OCI-M1 (cell line): ENCODE data around the gene SLC1A7.

Experiments
- DNase-seq: peaks from one replicate; lab custom pipeline; 2025; lab: John Stamatoyannopoulos, UW

SLC1A7 gene

GRCh38 chr1:53091841-53092645 lies 50.4 kb downstream of the SLC1A7 start:
- no peak for DNase-seq

GRCh38 chr1:53090227-53091147 lies 52.0 kb downstream of the SLC1A7 start:
- DNase-seq, result no peak

- no peak for DNase-seq
Observed at GRCh38 chr1:53089478-53090226, 52.8 kb downstream of the SLC1A7 start.

GRCh38 chr1:53088616-53089300 lies 53.7 kb downstream of the SLC1A7 start:
- DNase-seq, result no peak

GRCh38 chr1:53087332-53088285 lies 54.8 kb downstream of the SLC1A7 start:
- DNase-seq, result no peak

GRCh38 chr1:53086491-53087070 lies 55.9 kb downstream of the SLC1A7 start:
- DNase-seq, result no peak

- no peak for DNase-seq
Observed at GRCh38 chr1:53085405-53085804, 57.0 kb downstream of the SLC1A7 start.

GRCh38 chr1:53084589-53084971 lies 57.9 kb downstream of the SLC1A7 start:
- no peak for DNase-seq

GRCh38 chr1:53083636-53084588 lies 58.5 kb downstream of the SLC1A7 start:
- DNase-seq, result no peak

GRCh38 chr1:53082826-53083455 lies 59.5 kb downstream of the SLC1A7 start:
- no peak for DNase-seq

- DNase-seq, result no peak
Observed at GRCh38 chr1:53081384-53082066, 60.9 kb downstream of the SLC1A7 start.

- DNase-seq, result no peak
Observed at GRCh38 chr1:53080769-53081168, 61.7 kb downstream of the SLC1A7 start.

- no peak for DNase-seq
Observed at GRCh38 chr1:53080041-53080440, 62.4 kb downstream of the SLC1A7 start.

GRCh38 chr1:53079251-53079650 lies 63.2 kb downstream of the SLC1A7 start:
- DNase-seq, result no peak

GRCh38 chr1:53078333-53079101 lies 63.9 kb downstream of the SLC1A7 start:
- DNase-seq, result no peak

- no peak for DNase-seq
Observed at GRCh38 chr1:53077599-53077965, 64.9 kb downstream of the SLC1A7 start.
